IMR-90 (cell line): Measurements from ENCODE around the gene CEP85.

ENCODE experiments used
- ELK1 ChIP-seq: fragments of 150-350 bp; IDR thresholded peaks from 2 replicates; pipeline ENCODE4 v1.6.1; 2016; ENCODE audit warnings: low read depth, mild to moderate bottlenecking, low read length, moderate library complexity, borderline replicate concordance
- FOS ChIP-seq: fragments of 150-350 bp; IDR thresholded peaks from 2 replicates; pipeline ENCODE4 v1.6.1; 2016; ENCODE audit warnings: low read depth, low read length
- POLR2A ChIP-seq: IDR thresholded peaks from 2 replicates; pipeline ENCODE4 v1.6.1; 2012; ENCODE audit warnings: mild to moderate bottlenecking, low read depth, low read length
- TF ChIP-seq, protein P1 (sequence below): conservative IDR thresholded peaks from 2 replicates; pipeline ENCODE4 v1.5.1; 2012; ENCODE audit warnings: mild to moderate bottlenecking, low read depth, low read length, improper control_type of control experiment

GRCh38 chr1:26259578-26259977 is 25.6 kb downstream of the CEP85 start:
- TF ChIP-seq, protein P1, sequence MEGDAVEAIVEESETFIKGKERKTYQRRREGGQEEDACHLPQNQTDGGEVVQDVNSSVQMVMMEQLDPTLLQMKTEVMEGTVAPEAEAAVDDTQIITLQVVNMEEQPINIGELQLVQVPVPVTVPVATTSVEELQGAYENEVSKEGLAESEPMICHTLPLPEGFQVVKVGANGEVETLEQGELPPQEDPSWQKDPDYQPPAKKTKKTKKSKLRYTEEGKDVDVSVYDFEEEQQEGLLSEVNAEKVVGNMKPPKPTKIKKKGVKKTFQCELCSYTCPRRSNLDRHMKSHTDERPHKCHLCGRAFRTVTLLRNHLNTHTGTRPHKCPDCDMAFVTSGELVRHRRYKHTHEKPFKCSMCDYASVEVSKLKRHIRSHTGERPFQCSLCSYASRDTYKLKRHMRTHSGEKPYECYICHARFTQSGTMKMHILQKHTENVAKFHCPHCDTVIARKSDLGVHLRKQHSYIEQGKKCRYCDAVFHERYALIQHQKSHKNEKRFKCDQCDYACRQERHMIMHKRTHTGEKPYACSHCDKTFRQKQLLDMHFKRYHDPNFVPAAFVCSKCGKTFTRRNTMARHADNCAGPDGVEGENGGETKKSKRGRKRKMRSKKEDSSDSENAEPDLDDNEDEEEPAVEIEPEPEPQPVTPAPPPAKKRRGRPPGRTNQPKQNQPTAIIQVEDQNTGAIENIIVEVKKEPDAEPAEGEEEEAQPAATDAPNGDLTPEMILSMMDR = no peak
- TF ChIP-seq POLR2A (no peak), ELK1 (no peak), FOS (no peak)
